ENCODE data around the gene EXOC6.

Gene EXOC6

DNA sequence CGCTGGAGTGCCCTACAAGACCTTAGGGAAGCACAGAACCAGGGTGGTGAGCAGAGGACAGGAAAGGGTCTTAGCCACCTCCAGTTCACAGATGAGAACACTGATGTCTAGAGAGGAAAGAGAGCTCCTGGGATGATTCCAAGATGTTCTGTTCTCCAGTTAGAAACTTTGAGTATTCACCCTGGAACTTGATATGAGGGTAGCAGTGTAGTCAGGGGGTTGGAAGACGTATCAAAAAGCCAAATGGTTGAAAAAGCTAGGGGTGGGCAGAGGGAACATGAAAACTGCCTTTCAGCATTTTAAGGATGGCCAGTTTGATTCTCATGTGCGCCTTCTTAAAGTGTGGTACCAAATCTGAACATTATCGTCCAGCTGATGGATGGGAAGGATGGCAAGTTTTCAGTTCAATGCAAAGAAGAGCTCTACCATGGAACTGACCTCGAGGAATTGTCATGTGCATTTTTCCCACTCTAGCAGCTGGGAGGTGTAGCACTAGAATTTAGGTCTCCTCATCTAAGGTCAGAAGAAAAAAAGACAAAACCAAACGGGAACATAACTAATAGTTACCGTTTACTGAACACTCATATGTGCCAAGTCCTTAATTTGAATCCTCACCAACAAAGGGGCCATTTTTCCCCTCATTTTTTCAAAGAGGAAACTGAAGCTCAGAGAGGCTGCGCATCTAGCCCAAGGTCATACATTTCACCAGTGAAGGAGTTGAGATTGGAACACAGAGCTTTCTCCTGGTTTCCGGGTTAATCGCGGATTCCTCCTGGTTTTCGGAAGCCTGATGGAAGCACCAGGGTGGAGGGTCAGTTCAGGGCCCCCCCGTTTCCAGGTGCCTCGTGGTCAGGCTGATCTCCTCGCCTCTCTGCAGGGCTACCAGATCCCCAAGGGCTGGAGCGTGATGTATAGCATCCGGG lies 219.4 kb downstream of the EXOC6 start:
- DNase-seq = no peak

GRCh38 chr10:93068411-93069244 lies 220.3 kb downstream of the EXOC6 start:
- no peak for DNase-seq

DNA sequence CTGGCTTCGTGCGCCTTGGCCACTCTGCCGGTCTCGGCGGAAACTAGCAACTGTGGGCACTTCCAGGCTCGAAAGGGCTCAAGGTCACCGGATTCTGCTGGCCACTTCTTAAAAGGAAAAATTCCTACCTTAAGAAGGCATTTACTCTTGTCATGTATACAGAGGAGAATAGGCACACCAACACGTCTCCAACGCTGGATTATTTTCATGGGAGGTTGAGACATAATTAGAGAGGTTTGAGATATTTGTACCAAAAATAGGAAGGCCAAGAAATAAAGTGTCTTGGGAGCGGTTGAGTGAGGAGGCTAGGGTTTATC lies 220.9 kb downstream of the EXOC6 start:
- DNase-seq = no peak

DNA sequence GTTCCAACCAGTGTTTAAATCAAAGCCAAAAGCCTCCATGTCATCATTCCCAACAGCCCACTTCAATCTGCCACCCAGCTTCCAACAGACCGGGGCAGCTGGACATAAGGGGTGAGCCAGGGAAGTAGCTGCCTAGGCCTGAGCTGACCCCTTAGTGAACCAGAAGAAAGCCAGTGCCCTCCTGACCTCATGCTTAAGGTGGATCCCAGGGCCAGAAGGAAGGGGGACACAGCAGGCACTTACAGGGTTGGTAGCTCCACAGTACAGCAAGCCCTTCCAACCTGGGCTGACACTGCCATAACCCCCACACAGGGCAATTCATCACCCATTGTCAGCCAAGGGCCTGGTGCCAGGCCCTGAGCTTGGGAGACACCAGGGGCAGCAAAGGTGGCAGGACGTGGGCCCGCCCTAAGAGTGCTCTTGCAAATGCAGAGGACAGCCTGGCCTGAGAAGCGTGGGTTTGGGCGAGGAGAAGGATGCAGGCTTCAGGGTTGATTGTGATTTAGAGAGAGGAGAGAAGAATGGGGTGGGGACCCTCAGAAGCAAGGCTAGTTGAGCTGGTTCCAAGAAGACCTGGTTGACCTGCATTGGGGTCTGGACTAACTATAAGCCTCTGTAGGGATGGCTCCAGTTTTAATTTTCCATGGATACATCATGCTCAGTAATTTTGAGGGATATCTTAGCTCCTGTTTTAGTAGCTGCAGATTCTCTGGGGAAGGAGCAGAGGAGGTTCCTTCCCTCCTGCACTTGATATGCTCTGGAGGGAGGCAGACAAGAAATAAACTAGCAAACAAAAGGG lies 222.3 kb downstream of the EXOC6 start:
- no peak for DNase-seq

DNA sequence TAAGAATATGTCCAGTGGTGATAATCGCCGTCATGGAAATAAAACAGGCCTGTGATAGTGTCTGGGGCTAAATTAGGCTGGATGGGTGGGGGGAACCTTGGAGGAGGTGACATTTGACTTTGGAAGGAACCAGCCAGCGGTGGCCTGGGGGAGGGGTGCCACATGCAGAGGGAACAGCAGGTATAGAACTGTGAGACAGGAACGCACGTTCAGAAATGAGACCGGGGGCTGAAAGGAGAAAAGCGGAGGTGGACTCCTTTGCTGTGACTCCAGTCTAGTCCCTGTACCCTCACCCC lies 222.8 kb downstream of the EXOC6 start:
- no peak for DNase-seq

DNA sequence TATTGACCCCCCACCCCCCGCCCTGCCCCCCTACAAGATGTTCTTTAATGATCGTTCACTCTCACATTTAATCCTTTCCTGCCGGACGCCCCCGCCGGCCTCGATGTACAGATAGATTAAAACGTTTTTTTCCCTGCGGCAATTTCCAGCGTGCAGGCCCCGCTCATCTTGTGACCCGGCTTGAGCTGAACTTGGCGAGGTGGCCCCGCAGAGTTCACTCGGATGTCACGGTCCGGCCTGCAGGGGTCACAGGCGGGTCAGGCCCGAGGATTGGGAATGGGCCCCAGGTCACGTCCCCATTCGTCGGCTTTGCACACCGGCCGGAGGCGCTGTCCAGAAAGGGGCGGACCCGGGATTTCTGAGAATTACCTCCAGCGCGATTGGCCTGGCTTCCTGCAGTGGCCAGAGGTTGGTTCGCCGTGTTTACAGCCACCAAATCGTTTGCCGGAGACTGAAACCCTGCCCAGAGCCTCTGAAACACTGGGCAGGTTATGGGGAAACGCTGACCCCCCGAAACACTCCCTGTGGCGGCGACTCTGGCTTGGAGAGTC lies 223.4 kb downstream of the EXOC6 start:
- DNase-seq = no peak

DNA sequence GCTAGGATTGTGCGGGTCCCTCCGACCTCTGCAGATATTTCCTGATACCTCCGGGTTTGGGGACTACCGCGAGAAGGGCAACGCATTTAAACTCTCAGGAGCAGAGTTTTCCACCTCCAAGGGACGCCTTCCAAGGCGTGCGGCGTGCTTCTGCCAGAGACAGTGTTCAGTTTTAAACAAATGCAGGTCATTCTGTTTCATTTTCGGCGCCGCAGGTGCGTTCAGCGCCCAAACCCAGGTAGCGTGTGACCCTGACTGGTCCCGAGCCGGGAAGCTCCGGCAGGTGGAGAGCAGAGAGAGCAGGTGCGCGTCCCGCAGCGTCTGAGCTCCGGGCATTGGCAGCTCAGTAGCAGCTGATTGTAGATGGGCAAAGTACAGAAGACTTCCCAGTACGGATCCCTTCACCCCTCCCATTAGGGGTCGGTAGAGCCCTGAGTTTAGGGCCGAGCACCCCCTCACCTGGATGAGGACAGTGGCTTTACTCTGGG lies 223.9 kb downstream of the EXOC6 start:
- no peak for DNase-seq

- DNase-seq = no peak
These were observed 224.6 kb downstream of the EXOC6 start for GRCh38 chr10:93072713-93073538.

- DNase-seq = no peak
These were observed 225.3 kb downstream of the EXOC6 start, which contains the start of gene CYP26A1 for GRCh38 chr10:93073539-93074146. Gene CYP26A1, plus strand, starts transcription at chr10:93073893. Its CDS starts 42 bp downstream, at chr10:93073935.

- DNase-seq = no peak
These were observed 225.9 kb downstream of the EXOC6 start for GRCh38 chr10:93074147-93074596.

GRCh38 chr10:93074597-93075368 lies 226.5 kb downstream of the EXOC6 start:
- no peak for DNase-seq

GRCh38 chr10:93075369-93076221 lies 227.3 kb downstream of the EXOC6 start:
- DNase-seq = no peak

DNA sequence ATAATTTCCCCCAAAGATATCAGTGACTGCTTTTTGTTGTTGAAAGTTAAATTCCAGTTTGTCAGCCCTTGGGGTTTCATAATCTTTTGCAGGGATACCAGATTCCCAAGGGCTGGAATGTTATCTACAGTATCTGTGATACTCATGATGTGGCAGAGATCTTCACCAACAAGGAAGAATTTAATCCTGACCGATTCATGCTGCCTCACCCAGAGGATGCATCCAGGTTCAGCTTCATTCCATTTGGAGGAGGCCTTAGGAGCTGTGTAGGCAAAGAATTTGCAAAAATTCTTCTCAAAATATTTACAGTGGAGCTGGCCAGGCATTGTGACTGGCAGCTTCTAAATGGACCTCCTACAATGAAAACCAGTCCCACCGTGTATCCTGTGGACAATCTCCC lies 228.6 kb downstream of the EXOC6 start:
- no peak for DNase-seq

GRCh38 chr10:93077860-93078337 lies 229.6 kb downstream of the EXOC6 start:
- no peak for DNase-seq

- no peak for DNase-seq
These were observed 231.5 kb downstream of the EXOC6 start for GRCh38 chr10:93079663-93080349.

GRCh38 chr10:93080350-93081046 lies 232.2 kb downstream of the EXOC6 start:
- DNase-seq = peak; percentile 26

GRCh38 chr10:93081318-93081717 lies 233.0 kb downstream of the EXOC6 start:
- no peak for DNase-seq

DNA sequence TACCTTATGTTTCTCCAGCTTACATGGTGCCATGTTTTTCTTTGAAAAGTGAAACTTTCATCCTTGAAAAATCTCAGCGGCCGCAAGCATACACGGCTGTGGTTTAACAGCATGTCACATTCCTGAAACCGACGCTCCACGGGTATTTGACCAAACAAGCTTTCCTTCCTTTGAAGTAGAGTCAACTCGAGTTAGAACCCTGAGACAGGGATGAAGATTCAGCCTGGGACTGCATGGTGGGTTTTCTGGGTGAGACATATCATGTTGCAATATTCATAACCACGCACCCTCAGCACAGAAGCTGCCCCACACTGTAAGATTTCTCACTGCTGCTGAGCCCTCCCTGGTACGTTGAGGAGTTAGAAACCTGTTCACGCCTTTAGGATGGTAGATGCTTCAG lies 233.5 kb downstream of the EXOC6 start:
- DNase-seq = no peak
